Memory B cell (primary cell): ENCODE measurements around the gene NCKAP5.

Experiments
- ATAC-seq: fragments of 150-1000 bp; cut with Tn5 transposase; 2 replicates; pipeline ENCODE4 v1.10.0; 2021; ENCODE audit warnings: low read depth, mild to moderate bottlenecking, moderate library complexity
- DNase-seq, 2 donors: peaks; one replicate each; pipeline ENCODE4 v3.0.0; 2022; ENCODE audit warnings: low spot score in 2 of 2
- H3K27ac Mint-ChIP-seq: one replicate; pipeline ENCODE4 v1.8.0; 2022; ENCODE audit warnings: mild to moderate bottlenecking, moderate library complexity, mixed read lengths
- H3K27me3 Mint-ChIP-seq: one replicate; pipeline ENCODE4 v1.8.0; 2022; ENCODE audit warnings: mixed read lengths
- H3K36me3 Mint-ChIP-seq: one replicate; pipeline ENCODE4 v1.8.0; 2022; ENCODE audit warnings: mild to moderate bottlenecking, mixed read lengths
- H3K4me1 Mint-ChIP-seq: one replicate; pipeline ENCODE4 v1.8.0; 2022; ENCODE audit warnings: mixed read lengths
- H3K4me3 Mint-ChIP-seq: one replicate; pipeline ENCODE4 v1.8.0; 2022; ENCODE audit warnings: mild to moderate bottlenecking, moderate library complexity, mixed read lengths
- H3K9me3 Mint-ChIP-seq: one replicate; pipeline ENCODE4 v1.8.0; 2022; ENCODE audit warnings: mixed read lengths

Gene NCKAP5

GRCh38 chr2:133362061-133362476 is 206.2 kb downstream of the NCKAP5 start:
- ATAC-seq, result no peak
- H3K9me3 Mint-ChIP-seq, result no peaks in the 10 kb centered on the region
- no peak overlapping the region for H3K27ac Mint-ChIP-seq
- no peaks in the 10 kb centered on the region for H3K4me1 Mint-ChIP-seq
- DNase-seq, result no peak
- no peaks in the 10 kb centered on the region for H3K36me3 Mint-ChIP-seq
- H3K4me3 Mint-ChIP-seq, result no peak overlapping the region
- H3K27me3 Mint-ChIP-seq, result peaks cover 2% of the 10 kb centered on the region

- peaks cover 2% of the 10 kb centered on the region for H3K27me3 Mint-ChIP-seq
- no peak overlapping the region for H3K4me3 Mint-ChIP-seq
- no peaks in the 10 kb centered on the region for H3K9me3 Mint-ChIP-seq
- no peaks in the 10 kb centered on the region for H3K36me3 Mint-ChIP-seq
- no peak overlapping the region for H3K27ac Mint-ChIP-seq
- no peaks in the 10 kb centered on the region for H3K4me1 Mint-ChIP-seq
- ATAC-seq (no peak), DNase-seq (no peak)
These were observed 207.4 kb downstream of the NCKAP5 start for GRCh38 chr2:133360882-133361281.

GRCh38 chr2:133360190-133360589 is 208.1 kb downstream of the NCKAP5 start:
- DNase-seq (no peak), ATAC-seq (no peak)
- Mint-ChIP-seq H3K27ac (no peak overlapping the region), H3K9me3 (no peaks in the 10 kb centered on the region), H3K4me1 (no peaks in the 10 kb centered on the region), H3K36me3 (no peaks in the 10 kb centered on the region), H3K4me3 (no peak overlapping the region), H3K27me3 (peaks cover 2% of the 10 kb centered on the region)

- peaks cover 6% of the 10 kb centered on the region for H3K9me3 Mint-ChIP-seq
- peaks cover 6% of the 10 kb centered on the region for H3K27me3 Mint-ChIP-seq
- no peaks in the 10 kb centered on the region for H3K36me3 Mint-ChIP-seq
- H3K4me1 Mint-ChIP-seq, result no peaks in the 10 kb centered on the region
- ATAC-seq (no peak), DNase-seq (no peak)
- no peak overlapping the region for H3K27ac Mint-ChIP-seq
- H3K4me3 Mint-ChIP-seq, result no peak overlapping the region
These were observed 215.5 kb downstream of the NCKAP5 start for GRCh38 chr2:133352719-133353118.

- Mint-ChIP-seq H3K4me1 (no peaks in the 10 kb centered on the region), H3K27ac (no peak overlapping the region), H3K4me3 (no peak overlapping the region), H3K27me3 (peaks cover 10% of the 10 kb centered on the region), H3K36me3 (no peaks in the 10 kb centered on the region), H3K9me3 (peaks cover 2% of the 10 kb centered on the region)
- ATAC-seq (no peak), DNase-seq (no peak)
These were observed 221.6 kb downstream of the NCKAP5 start for GRCh38 chr2:133346654-133347053.

GRCh38 chr2:133345638-133346037 is 222.6 kb downstream of the NCKAP5 start:
- Mint-ChIP-seq H3K4me3 (no peak overlapping the region), H3K27me3 (peaks cover 7% of the 10 kb centered on the region), H3K27ac (no peak overlapping the region), H3K9me3 (peaks cover under 1% of the 10 kb centered on the region), H3K4me1 (no peaks in the 10 kb centered on the region), H3K36me3 (no peaks in the 10 kb centered on the region)
- DNase-seq (no peak), ATAC-seq (no peak)

- no peaks in the 10 kb centered on the region for H3K4me1 Mint-ChIP-seq
- H3K27ac Mint-ChIP-seq, result no peak overlapping the region
- H3K27me3 Mint-ChIP-seq, result peaks cover 7% of the 10 kb centered on the region
- no peaks in the 10 kb centered on the region for H3K9me3 Mint-ChIP-seq
- no peaks in the 10 kb centered on the region for H3K36me3 Mint-ChIP-seq
- DNase-seq (no peak), ATAC-seq (no peak)
- H3K4me3 Mint-ChIP-seq, result no peak overlapping the region
These were observed 223.4 kb downstream of the NCKAP5 start for GRCh38 chr2:133344849-133345248.

- no peak for ATAC-seq
- Mint-ChIP-seq H3K4me3 (no peak overlapping the region), H3K36me3 (no peaks in the 10 kb centered on the region), H3K4me1 (no peaks in the 10 kb centered on the region), H3K27me3 (peaks cover 7% of the 10 kb centered on the region), H3K27ac (no peak overlapping the region), H3K9me3 (no peaks in the 10 kb centered on the region)
- no peak for DNase-seq
These were observed 225.3 kb downstream of the NCKAP5 start for GRCh38 chr2:133343018-133343352.

- Mint-ChIP-seq H3K36me3 (no peaks in the 10 kb centered on the region), H3K27ac (no peak overlapping the region), H3K9me3 (no peaks in the 10 kb centered on the region), H3K4me1 (no peaks in the 10 kb centered on the region), H3K4me3 (no peak overlapping the region), H3K27me3 (peaks cover 7% of the 10 kb centered on the region)
- no peak for DNase-seq
- ATAC-seq, result no peak
These were observed 225.8 kb downstream of the NCKAP5 start for GRCh38 chr2:133342286-133343017.

- no peak for ATAC-seq
- Mint-ChIP-seq H3K9me3 (no peaks in the 10 kb centered on the region), H3K4me1 (no peaks in the 10 kb centered on the region), H3K36me3 (no peaks in the 10 kb centered on the region), H3K27me3 (peaks cover 7% of the 10 kb centered on the region), H3K4me3 (no peak overlapping the region), H3K27ac (no peak overlapping the region)
- DNase-seq, result no peak
These were observed 226.7 kb downstream of the NCKAP5 start for GRCh38 chr2:133341575-133341974.

- H3K4me3 Mint-ChIP-seq, result no peak overlapping the region
- H3K4me1 Mint-ChIP-seq, result no peaks in the 10 kb centered on the region
- H3K27ac Mint-ChIP-seq, result no peak overlapping the region
- no peaks in the 10 kb centered on the region for H3K9me3 Mint-ChIP-seq
- no peaks in the 10 kb centered on the region for H3K27me3 Mint-ChIP-seq
- ATAC-seq (no peak), DNase-seq (no peak)
- no peaks in the 10 kb centered on the region for H3K36me3 Mint-ChIP-seq
These were observed 230.0 kb downstream of the NCKAP5 start for GRCh38 chr2:133338224-133338623.

- Mint-ChIP-seq H3K4me3 (no peak overlapping the region), H3K36me3 (no peaks in the 10 kb centered on the region), H3K27me3 (no peaks in the 10 kb centered on the region), H3K27ac (no peak overlapping the region), H3K4me1 (no peaks in the 10 kb centered on the region), H3K9me3 (no peaks in the 10 kb centered on the region)
- ATAC-seq (no peak), DNase-seq (no peak)
These were observed 233.3 kb downstream of the NCKAP5 start for GRCh38 chr2:133334923-133335322.

- no peak overlapping the region for H3K4me3 Mint-ChIP-seq
- ATAC-seq, result no peak
- H3K4me1 Mint-ChIP-seq, result no peaks in the 10 kb centered on the region
- no peaks in the 10 kb centered on the region for H3K36me3 Mint-ChIP-seq
- no peaks in the 10 kb centered on the region for H3K27me3 Mint-ChIP-seq
- H3K9me3 Mint-ChIP-seq, result no peaks in the 10 kb centered on the region
- DNase-seq, result no peak
- no peak overlapping the region for H3K27ac Mint-ChIP-seq
These were observed 235.1 kb downstream of the NCKAP5 start for GRCh38 chr2:133333181-133333580.

GRCh38 chr2:133331436-133331835 is 236.8 kb downstream of the NCKAP5 start:
- DNase-seq, result no peak
- no peaks in the 10 kb centered on the region for H3K36me3 Mint-ChIP-seq
- H3K4me1 Mint-ChIP-seq, result no peaks in the 10 kb centered on the region
- H3K4me3 Mint-ChIP-seq, result no peak overlapping the region
- no peak overlapping the region for H3K27ac Mint-ChIP-seq
- no peaks in the 10 kb centered on the region for H3K9me3 Mint-ChIP-seq
- H3K27me3 Mint-ChIP-seq, result peaks cover 2% of the 10 kb centered on the region
- ATAC-seq, result no peak

- ATAC-seq (no peak), DNase-seq (no peak)
- Mint-ChIP-seq H3K9me3 (no peaks in the 10 kb centered on the region), H3K27me3 (peaks cover 2% of the 10 kb centered on the region), H3K36me3 (no peaks in the 10 kb centered on the region), H3K4me3 (no peak overlapping the region), H3K27ac (no peak overlapping the region), H3K4me1 (no peaks in the 10 kb centered on the region)
These were observed 241.4 kb downstream of the NCKAP5 start for GRCh38 chr2:133326652-133327397.
